BLaER1 treated with 17β-estradiol and CSF1 and Interleukin-3, amounts not matched to agents 10 nM and 100 nM (cell line): ENCODE data around the gene MSRB3.

Experiments used
- H3K27ac ChIP-seq, 11 experiments: shearing (Covaris generic); formaldehyde crosslinking; 2 replicates each; pipeline ENCODE4 v1.8.1; 2022
- H3K27me3 ChIP-seq, 11 experiments: shearing (Covaris generic); formaldehyde crosslinking; 2 replicates each; pipeline ENCODE4 v1.8.1; 2022
- H3K36me3 ChIP-seq, 11 experiments: shearing (Covaris generic); formaldehyde crosslinking; 2 replicates each; pipeline ENCODE4 v1.8.1; 2022
- H3K4me1 ChIP-seq, 10 experiments: shearing (Covaris generic); formaldehyde crosslinking; 2 replicates each; pipeline ENCODE4 v1.8.1; 2022
- H3K4me2 ChIP-seq, 11 experiments: shearing (Covaris generic); formaldehyde crosslinking; 2 replicates each; pipeline ENCODE4 v1.8.1; 2022
- H3K4me3 ChIP-seq, 10 experiments: shearing (Covaris generic); formaldehyde crosslinking; 2 replicates each; pipeline ENCODE4 v1.8.1; 2022
- H3K9ac ChIP-seq, 11 experiments: shearing (Covaris generic); formaldehyde crosslinking; 2 replicates each; pipeline ENCODE4 v1.8.1; 2022
- H3K9me3 ChIP-seq, 11 experiments: shearing (Covaris generic); formaldehyde crosslinking; replicated peaks in 1 of 11; 2 replicates each; pipeline ENCODE4 v1.8.1; 2022
- H4K20me1 ChIP-seq, 11 experiments: shearing (Covaris generic); formaldehyde crosslinking; 2 replicates each; pipeline ENCODE4 v1.8.1; 2022
- Cebpa-rat ChIP-seq, 11 experiments: shearing (Covaris generic); IDR thresholded peaks; 2 replicates each; pipeline ENCODE4 v1.8.1; 2022

MSRB3 gene

DNA sequence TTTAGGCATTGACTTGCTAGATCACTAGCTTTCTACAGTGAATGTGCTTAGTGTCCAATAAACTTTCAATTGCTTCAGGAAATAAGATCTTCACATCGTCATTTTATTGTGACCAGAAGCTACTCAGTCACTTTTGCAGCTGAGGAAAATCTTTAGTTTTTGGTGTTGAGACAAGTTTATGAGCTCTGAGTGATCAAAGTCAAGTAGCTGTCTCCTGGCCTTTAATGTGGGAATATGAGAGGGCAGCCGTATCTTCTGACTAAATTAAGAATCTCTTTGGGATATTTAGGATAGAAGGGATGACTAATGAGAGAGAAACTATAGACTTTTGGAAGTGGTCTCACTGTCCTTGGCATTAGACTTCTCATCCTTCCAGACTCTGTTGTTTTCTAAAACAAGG is 21.6 kb downstream of the MSRB3 start:
- Histone ChIP-seq H3K9ac (no peak overlapping the region), H3K36me3 (no peaks in the 10 kb centered on the region), H4K20me1 (no peaks in the 10 kb centered on the region), H3K9me3 (no peaks in the 10 kb centered on the region), H3K4me3 (no peak overlapping the region), H3K27ac (no peak overlapping the region), H3K27me3 (no peaks in the 10 kb centered on the region), H3K4me1 (no peaks in the 10 kb centered on the region), H3K4me2 (no peak overlapping the region)
- no peak for TF ChIP-seq Cebpa-rat (IDR thresholded peaks at IDR 0.05)

- no peaks in the 10 kb centered on the region for H3K36me3 ChIP-seq
- no peaks in the 10 kb centered on the region for H3K27me3 ChIP-seq
- H3K4me2 ChIP-seq, result no peak overlapping the region
- TF ChIP-seq Cebpa-rat (IDR thresholded peaks at IDR 0.05), result no peak
- H3K9me3 ChIP-seq, result no peaks in the 10 kb centered on the region
- no peaks in the 10 kb centered on the region for H4K20me1 ChIP-seq
- no peaks in the 10 kb centered on the region for H3K4me1 ChIP-seq
- no peak overlapping the region for H3K4me3 ChIP-seq
- H3K9ac ChIP-seq, result no peak overlapping the region
- no peak overlapping the region for H3K27ac ChIP-seq
Observed at GRCh38 chr12:65300679-65301349, 22.3 kb downstream of the MSRB3 start.

GRCh38 chr12:65302891-65303290 is 24.4 kb downstream of the MSRB3 start:
- H3K27ac ChIP-seq, result no peak overlapping the region
- H3K4me2 ChIP-seq, result no peak overlapping the region
- TF ChIP-seq Cebpa-rat (IDR thresholded peaks at IDR 0.05), result no peak

DNA sequence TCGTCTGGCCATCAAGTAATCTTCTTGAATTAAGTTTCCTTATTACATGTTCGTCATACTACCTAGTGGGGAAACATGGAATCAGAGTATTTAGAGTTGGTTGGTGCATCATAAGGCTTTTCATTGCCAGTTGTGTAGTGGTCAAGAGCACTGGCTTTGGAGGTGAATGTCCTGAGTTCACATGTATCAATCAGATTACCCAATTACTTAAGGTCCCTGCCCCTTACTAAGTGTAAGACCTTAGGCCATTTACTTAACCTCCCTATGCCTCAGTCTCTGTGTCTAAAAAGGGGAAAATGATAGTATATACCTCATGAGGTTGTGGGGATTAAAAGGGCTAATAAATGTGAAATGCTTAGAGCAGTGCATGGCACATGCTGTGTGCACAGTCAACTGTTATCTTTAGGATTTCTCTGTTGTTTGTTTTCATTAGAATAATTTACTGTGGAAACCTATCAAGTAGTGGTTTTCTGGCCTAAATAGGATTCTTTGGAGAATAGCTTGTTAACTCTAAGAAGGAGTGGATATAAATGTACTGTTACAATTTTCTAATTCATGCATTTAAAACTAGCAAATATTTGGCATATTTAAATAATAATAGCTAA is 27.0 kb downstream of the MSRB3 start:
- Histone ChIP-seq H4K20me1 (no peaks in the 10 kb centered on the region), H3K9me3 (no peaks in the 10 kb centered on the region), H3K4me1 (peaks cover 17 to 27% (median 20%) of the 10 kb centered on the region in 10 experiments), H3K4me3 (no peak overlapping the region), H3K27me3 (no peaks in the 10 kb centered on the region), H3K4me2 (no peak overlapping the region), H3K36me3 (no peaks in the 10 kb centered on the region), H3K27ac (no peak overlapping the region), H3K9ac (no peak overlapping the region)
- TF ChIP-seq Cebpa-rat (IDR thresholded peaks at IDR 0.05), result no peak

More at GRCh38 chr12:65302891-65303290, 24.4 kb downstream of the MSRB3 start:
- Histone ChIP-seq H3K36me3 (no peaks in the 10 kb centered on the region), H3K4me1 (peaks cover 8 to 14% (median 10%) of the 10 kb centered on the region in 10 experiments), H3K4me3 (no peak overlapping the region), H3K9ac (no peak overlapping the region), H4K20me1 (no peaks in the 10 kb centered on the region), H3K9me3 (no peaks in the 10 kb centered on the region), H3K27me3 (no peaks in the 10 kb centered on the region)

- H4K20me1 ChIP-seq, result no peaks in the 10 kb centered on the region
- no peak overlapping the region for H3K27ac ChIP-seq
- TF ChIP-seq Cebpa-rat (IDR thresholded peaks at IDR 0.05), result no peak
- H3K4me2 ChIP-seq, result peak overlapping the region; percentile 0 to 74 (median 42); a peak in 20 of 22 replicates
- no peak overlapping the region; a peak in 1 of 22 replicates for H3K9ac ChIP-seq
- peaks cover 17 to 27% (median 20%) of the 10 kb centered on the region in 10 experiments for H3K4me1 ChIP-seq
- no peak overlapping the region for H3K4me3 ChIP-seq
- no peaks in the 10 kb centered on the region for H3K36me3 ChIP-seq
- no peaks in the 10 kb centered on the region for H3K27me3 ChIP-seq
- no peaks in the 10 kb centered on the region for H3K9me3 ChIP-seq
Observed at GRCh38 chr12:65306366-65307168, 28.1 kb downstream of the MSRB3 start.

DNA sequence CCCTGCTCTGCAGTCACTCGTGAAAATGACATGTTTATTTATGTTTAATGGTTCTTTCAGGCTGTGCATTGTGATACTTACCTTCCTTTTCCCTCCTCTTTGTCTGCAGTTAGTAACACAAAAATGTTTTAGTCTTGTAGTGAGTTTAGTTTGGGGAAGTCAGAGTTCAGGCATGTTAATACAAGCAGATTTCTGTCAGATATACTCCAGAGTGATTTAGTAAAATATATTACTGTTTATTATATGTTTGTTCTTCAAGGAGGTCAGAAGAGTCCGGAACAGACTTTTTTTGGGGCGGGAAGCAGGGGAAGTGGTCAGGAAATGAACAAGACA is 28.7 kb downstream of the MSRB3 start:
- H3K36me3 ChIP-seq, result no peaks in the 10 kb centered on the region
- no peak overlapping the region; a peak in 1 of 22 replicates for H3K9ac ChIP-seq

DNA sequence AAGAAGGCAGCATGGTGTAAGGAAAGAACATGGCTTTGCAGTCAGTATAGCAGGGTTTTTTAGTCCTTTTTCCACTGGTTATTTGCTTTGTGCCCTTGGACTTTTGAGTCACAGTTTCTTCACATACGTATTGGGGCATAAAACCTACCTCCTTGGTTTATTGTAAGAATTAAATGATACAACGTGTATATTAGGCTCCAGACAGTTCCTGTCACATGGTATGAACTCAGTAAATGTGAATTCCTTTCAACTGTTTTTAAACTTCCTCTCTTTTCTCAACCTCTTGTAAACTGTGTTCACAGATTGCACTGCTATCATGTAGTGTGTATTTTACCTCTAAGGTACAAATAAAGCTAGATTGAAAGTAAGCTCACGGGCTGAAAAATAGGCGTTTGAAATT is 29.5 kb downstream of the MSRB3 start:
- Histone ChIP-seq H4K20me1 (no peaks in the 10 kb centered on the region), H3K9me3 (no peaks in the 10 kb centered on the region), H3K4me3 (no peak overlapping the region), H3K27me3 (no peaks in the 10 kb centered on the region), H3K36me3 (no peaks in the 10 kb centered on the region), H3K4me2 (peak overlapping the region; percentile 9 to 78 (median 37); a peak in 20 of 22 replicates), H3K9ac (no peak overlapping the region), H3K4me1 (peaks cover 17 to 27% (median 20%) of the 10 kb centered on the region in 10 experiments), H3K27ac (no peak overlapping the region)
- no peak for TF ChIP-seq Cebpa-rat (IDR thresholded peaks at IDR 0.05)

More for the DNA sequence above, 28.7 kb downstream of the MSRB3 start:
- Histone ChIP-seq H3K4me3 (no peak overlapping the region), H3K27ac (0 out of 22 replicates have a peak overlapping the region, but pooled peaks of 1 of the 11 experiments have one; percentile 26), H3K4me2 (peak overlapping the region; percentile 0 to 74 (median 42); a peak in 20 of 22 replicates), H4K20me1 (no peaks in the 10 kb centered on the region), H3K4me1 (peaks cover 17 to 27% (median 20%) of the 10 kb centered on the region in 10 experiments), H3K27me3 (no peaks in the 10 kb centered on the region), H3K9me3 (no peaks in the 10 kb centered on the region)
- no peak for TF ChIP-seq Cebpa-rat (IDR thresholded peaks at IDR 0.05)

- TF ChIP-seq Cebpa-rat (IDR thresholded peaks at IDR 0.05), result no peak
- no peaks in the 10 kb centered on the region for H3K36me3 ChIP-seq
- H3K4me3 ChIP-seq, result no peak overlapping the region
- no peak overlapping the region for H3K9ac ChIP-seq
- H3K4me2 ChIP-seq, result peak overlapping the region; percentile 9 to 78 (median 37); a peak in 18 of 22 replicates
- peaks cover 17 to 27% (median 20%) of the 10 kb centered on the region in 10 experiments for H3K4me1 ChIP-seq
- H3K27me3 ChIP-seq, result no peaks in the 10 kb centered on the region
- no peak overlapping the region for H3K27ac ChIP-seq
- H3K9me3 ChIP-seq, result no peaks in the 10 kb centered on the region
- no peaks in the 10 kb centered on the region for H4K20me1 ChIP-seq
Observed at GRCh38 chr12:65308601-65309071, 30.2 kb downstream of the MSRB3 start.

DNA sequence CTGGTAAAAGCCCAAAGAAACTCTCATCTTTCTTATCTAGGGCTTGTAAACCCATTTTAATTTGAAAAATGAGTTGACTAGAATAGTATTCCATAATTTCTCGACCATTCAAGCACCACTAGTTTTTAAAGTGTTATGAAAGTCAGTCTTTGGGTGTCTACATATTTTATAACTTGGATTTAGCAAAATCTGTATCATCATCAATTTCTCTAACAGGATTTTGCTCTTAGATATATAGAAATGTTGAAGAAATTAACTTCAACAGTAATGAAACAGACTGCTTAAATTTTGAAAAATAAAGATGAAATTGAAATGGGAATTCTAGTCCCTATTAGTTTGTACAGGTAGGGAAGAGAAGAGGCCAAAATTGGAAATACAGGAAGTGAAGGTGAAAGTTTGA is 32.8 kb downstream of the MSRB3 start:
- no peaks in the 10 kb centered on the region for H3K36me3 ChIP-seq
- H3K27ac ChIP-seq, result no peak overlapping the region
- no peak for TF ChIP-seq Cebpa-rat (IDR thresholded peaks at IDR 0.05)
- no peak overlapping the region for H3K9ac ChIP-seq
- H3K4me1 ChIP-seq, result peaks cover 17 to 27% (median 20%) of the 10 kb centered on the region in 10 experiments
- H3K27me3 ChIP-seq, result no peaks in the 10 kb centered on the region
- no peaks in the 10 kb centered on the region for H4K20me1 ChIP-seq
- no peak overlapping the region for H3K4me3 ChIP-seq
- no peak overlapping the region for H3K4me2 ChIP-seq
- H3K9me3 ChIP-seq, result no peaks in the 10 kb centered on the region; a peak in 1 of 22 replicates
